Activated CD4-positive, alpha-beta T cell treated with anti-CD3 and anti-CD28 coated beads for 1 hour (primary cell): ENCODE data around the gene MAL.
"Not testable (repeated sequence)": the region's sequence is repeated elsewhere in the genome, so short reads cannot be mapped to it uniquely, and the experiment has no call there.

Source experiments
- DNase-seq: peaks from one replicate; pipeline ENCODE4 v3.0.0-alpha.2; 2020

The MAL gene

GRCh38 chr2:95036596-95037383, 11.3 kb downstream of the MAL start:
- no peak for DNase-seq

- DNase-seq = no peak
Observed at GRCh38 chr2:95037384-95037839, 11.9 kb downstream of the MAL start.

- not testable (repeated sequence) for DNase-seq
Observed at GRCh38 chr2:95037841-95038585, 12.5 kb downstream of the MAL start.

- DNase-seq = no peak
Observed at GRCh38 chr2:95038635-95039298, 13.3 kb downstream of the MAL start.

DNA sequence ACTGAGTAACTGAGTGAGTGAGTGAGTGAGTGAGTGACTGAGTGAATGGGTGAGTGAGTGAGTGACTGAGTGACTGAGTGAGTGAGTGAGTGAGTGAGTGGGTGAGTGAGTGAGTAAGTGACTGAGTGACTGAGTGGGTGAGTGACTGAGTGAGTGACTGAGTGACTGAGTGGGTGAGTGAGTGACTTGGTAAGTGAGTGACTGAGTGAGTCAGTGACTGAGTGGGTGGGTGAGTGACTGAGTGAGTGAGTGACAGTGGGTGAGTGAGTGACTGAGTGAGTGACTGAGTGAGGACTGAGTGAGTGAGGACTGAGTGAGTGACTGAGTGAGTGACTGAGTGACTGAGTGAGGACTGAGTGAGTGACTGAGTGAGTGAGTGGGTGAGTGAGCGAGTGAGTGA, 13.9 kb downstream of the MAL start:
- DNase-seq = no peak

GRCh38 chr2:95039978-95040377, 14.5 kb downstream of the MAL start:
- DNase-seq = no peak

- no peak for DNase-seq
Observed at GRCh38 chr2:95040426-95040825, 14.9 kb downstream of the MAL start.

GRCh38 chr2:95041060-95041823, 15.7 kb downstream of the MAL start:
- no peak for DNase-seq

DNA sequence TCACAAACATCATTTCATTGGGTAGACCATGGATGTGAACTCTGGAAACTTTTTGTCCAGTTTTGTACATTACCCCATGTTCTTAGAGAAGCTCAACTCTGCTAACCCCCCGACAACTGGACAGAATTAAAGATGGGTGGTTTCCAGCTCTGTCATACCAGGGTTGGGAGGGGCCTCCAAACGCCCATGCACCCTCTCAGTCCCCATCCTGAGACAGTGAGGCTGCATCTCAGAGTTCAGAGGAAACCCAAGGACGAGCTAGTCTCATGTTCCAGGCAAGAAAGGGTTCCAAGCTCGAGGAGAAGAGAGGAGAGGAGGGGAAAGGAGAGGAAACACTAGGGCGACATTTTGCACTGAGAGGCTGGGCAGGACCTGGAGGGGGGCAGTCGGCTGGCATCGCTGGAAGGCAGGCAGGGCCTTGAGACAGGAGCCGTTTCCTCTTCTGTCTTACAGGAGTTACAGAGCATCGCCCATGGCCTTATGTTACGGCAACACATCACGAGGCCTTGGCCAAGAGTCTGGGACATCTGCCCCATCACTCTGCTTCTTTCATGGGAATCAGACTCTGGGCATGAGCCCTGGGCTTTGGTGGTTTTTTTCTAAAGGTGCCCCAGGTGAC, 16.4 kb downstream of the MAL start:
- DNase-seq = no peak

GRCh38 chr2:95042472-95043271, 17.2 kb downstream of the MAL start:
- no peak for DNase-seq

- no peak for DNase-seq
Observed at GRCh38 chr2:95043300-95044093, 18.0 kb downstream of the MAL start.

- no peak for DNase-seq
Observed at GRCh38 chr2:95044601-95045000, 19.1 kb downstream of the MAL start.

GRCh38 chr2:95046371-95047112, 21.0 kb downstream of the MAL start:
- no peak for DNase-seq

DNA sequence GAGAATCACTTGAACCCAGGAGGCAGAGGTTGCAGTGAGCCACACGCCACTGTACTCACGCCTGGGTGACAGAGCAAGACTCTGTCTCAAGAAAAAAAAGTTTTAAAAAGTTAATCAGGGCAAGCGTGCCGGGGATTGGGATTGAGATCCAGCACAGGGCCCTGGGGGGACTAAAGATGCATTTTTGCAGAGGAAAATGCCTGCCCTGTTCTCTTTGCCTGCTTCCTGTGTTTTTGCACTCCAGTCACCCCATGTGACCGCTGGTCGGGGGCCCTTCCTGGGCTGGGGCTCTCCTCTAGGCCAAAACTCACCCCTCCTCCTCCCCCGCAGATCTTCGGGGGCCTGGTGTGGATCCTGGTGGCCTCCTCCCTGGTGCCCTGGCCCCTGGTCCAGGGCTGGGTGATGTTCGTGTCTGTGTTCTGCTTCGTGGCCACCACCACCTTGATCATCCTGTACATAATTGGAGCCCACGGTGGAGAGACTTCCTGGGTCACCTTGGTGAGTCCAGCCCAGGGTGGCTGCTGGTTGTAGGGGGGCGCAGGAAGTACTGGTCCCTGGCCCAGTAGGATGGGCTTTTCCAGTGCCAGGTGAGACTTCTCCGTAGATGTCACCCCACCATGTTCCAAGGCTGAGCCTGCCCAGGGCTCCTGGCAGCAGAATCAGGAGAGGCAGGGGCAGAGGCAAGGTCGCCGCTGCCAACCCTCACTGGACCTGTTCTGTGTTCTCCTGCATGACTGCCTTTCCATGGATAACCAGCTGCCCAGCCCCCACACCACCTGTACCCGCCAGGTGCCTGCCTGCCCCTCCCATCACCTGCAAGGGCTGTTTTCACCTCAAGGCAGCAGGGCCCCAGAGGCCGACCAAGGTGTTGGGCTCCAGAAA, 22.4 kb downstream of the MAL start:
- no peak for DNase-seq

GRCh38 chr2:95048825-95049682, 23.5 kb downstream of the MAL start:
- DNase-seq = no peak

DNA sequence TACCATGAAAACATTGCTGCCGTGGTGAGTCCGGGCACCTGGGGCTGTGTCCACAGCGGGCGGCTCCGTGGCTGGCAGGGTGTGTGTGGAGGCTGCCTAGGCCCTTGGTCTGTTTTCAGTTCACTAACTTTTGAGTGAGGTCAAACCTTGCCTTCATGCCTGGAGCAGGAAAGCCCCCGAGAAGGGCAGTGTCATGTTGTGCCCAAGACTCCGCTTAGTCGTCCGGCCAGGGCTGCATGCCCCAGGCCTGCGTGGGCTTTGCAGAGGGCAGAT, 24.1 kb downstream of the MAL start:
- DNase-seq = no peak

GRCh38 chr2:95049961-95050360, 24.5 kb downstream of the MAL start:
- DNase-seq = no peak
